HL-60 (cell line): ENCODE results near the gene DDX46.
"Not testable (repeated sequence)": the region's sequence is repeated elsewhere in the genome, so short reads cannot be mapped to it uniquely, and the experiment has no call there.

Experiments used
- CTCF ChIP-seq: IDR thresholded peaks from one replicate; pipeline ENCODE4 v1.5.1; 2011; ENCODE audit warnings: low read length, control low read depth, inconsistent platforms; ENCODE audit not compliant: insufficient read depth
- GABPA ChIP-seq: IDR thresholded peaks from 2 replicates; pipeline ENCODE4 v1.6.1; 2012; ENCODE audit warnings: low read depth
- POLR2AphosphoS5 ChIP-seq: IDR thresholded peaks from 2 replicates; pipeline ENCODE4 v1.6.1; 2012; ENCODE audit warnings: low read depth
- SPI1 ChIP-seq: IDR thresholded peaks from 2 replicates; pipeline ENCODE4 v1.6.1; 2012; ENCODE audit warnings: low read depth, mild to moderate bottlenecking, borderline replicate concordance

DNA sequence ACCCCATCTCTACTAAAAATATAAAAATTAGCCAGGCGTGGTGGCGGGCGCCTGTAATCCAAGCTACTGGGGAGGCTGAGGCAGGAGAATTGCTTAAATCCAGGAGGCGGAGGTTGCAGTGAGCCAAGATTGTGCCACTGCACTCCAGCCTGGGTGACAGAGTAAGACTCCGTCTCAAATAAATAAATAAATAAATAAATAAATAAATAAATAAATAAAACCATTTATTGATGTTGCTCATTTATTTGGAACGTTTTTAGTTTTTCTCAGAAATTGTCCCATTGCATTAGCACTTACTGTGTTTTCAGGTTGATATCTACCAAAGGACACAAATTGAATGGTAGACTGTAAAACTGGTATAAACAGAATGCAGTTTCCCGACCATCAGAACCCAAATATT, 97.9 kb downstream of the DDX46 start:
- TF ChIP-seq CTCF, SPI1, POLR2AphosphoS5, GABPA: not testable (repeated sequence)
